NB4 (cell line): Measurements from ENCODE around the gene KIF5C.
A peak's percentile ranks its signal among the peaks of the same experiment; 100 is the strongest.

Source experiments
- DNase-seq: peaks from one replicate; pipeline ENCODE4 v3.0.0; 2010; ENCODE audit warnings: low read depth
- H3K4me3 ChIP-seq: one replicate; pipeline ENCODE4 v1.5.1; 2011; ENCODE audit warnings: mild to moderate bottlenecking, low read depth, low read length, moderate library complexity
- CTCF ChIP-seq: IDR thresholded peaks from one replicate; pipeline ENCODE4 v1.5.1; 2012; ENCODE audit warnings: low read depth, low read length
- MAX ChIP-seq: IDR thresholded peaks from 2 replicates; pipeline ENCODE4 v1.6.1; 2011; ENCODE audit warnings: low read depth, low read length
- MYC ChIP-seq: IDR thresholded peaks from 2 replicates; pipeline ENCODE4 v1.6.1; 2011; ENCODE audit warnings: low read depth, low read length
- POLR2A ChIP-seq: IDR thresholded peaks from 2 replicates; pipeline ENCODE4 v1.6.1; 2011; ENCODE audit warnings: mild to moderate bottlenecking; ENCODE audit not compliant: insufficient read length; ENCODE audit errors: extremely low read depth

The KIF5C gene

GRCh38 chr2:148880636-148881035 lies 5.6 kb downstream of the KIF5C start:
- no peak for DNase-seq
- TF ChIP-seq MAX (no peak), CTCF (no peak), POLR2A (no peak), MYC (no peak)

GRCh38 chr2:148882051-148882450 lies 7.0 kb downstream of the KIF5C start:
- TF ChIP-seq MAX = no peak
- no peak for TF ChIP-seq CTCF
- TF ChIP-seq MYC = no peak
- no peak for TF ChIP-seq POLR2A
- no peak overlapping the region for H3K4me3 ChIP-seq
- no peak for DNase-seq

More at GRCh38 chr2:148880636-148881035, 5.6 kb downstream of the KIF5C start:
- H3K4me3 ChIP-seq = no peak overlapping the region

GRCh38 chr2:148885209-148885608 lies 10.2 kb downstream of the KIF5C start:
- H3K4me3 ChIP-seq = no peak overlapping the region
- no peak for TF ChIP-seq MAX
- DNase-seq = no peak

- no peak for DNase-seq
- no peak for TF ChIP-seq MYC
- no peak for TF ChIP-seq POLR2A
- TF ChIP-seq CTCF = no peak
- TF ChIP-seq MAX = no peak
- no peak overlapping the region for H3K4me3 ChIP-seq
These were observed 11.0 kb downstream of the KIF5C start for GRCh38 chr2:148885988-148886387.

- peak overlapping the region; percentile 22 for H3K4me3 ChIP-seq
- TF ChIP-seq CTCF = no peak
- TF ChIP-seq MAX = no peak
- no peak for TF ChIP-seq MYC
- TF ChIP-seq POLR2A = no peak
- no peak for DNase-seq
These were observed 12.4 kb downstream of the KIF5C start for GRCh38 chr2:148887350-148888002.

GRCh38 chr2:148888003-148888501 lies 13.0 kb downstream of the KIF5C start:
- peak overlapping the region; percentile 22 for H3K4me3 ChIP-seq
- TF ChIP-seq CTCF (peak; percentile 17), MAX (no peak)
- DNase-seq = peak; percentile 47
